Bronchial epithelial cell (primary cell): ENCODE measurements around the gene IGSF9B. TPM values are rescaled to one million over a fixed set of nuclear protein-coding genes. Genes with fewer than 3 reads are reported as not detected.

Experiments
- DNase-seq: peaks from one replicate; pipeline ENCODE4 v3.0.0-alpha.2; 2010; ENCODE audit warnings: low read depth
- FAIRE-seq: peaks from 2 replicates; lab custom pipeline; 2011; peaks lifted over from hg19 to GRCh38; lab: Jason Lieb, UNC
- H3K27me3 ChIP-seq: 2 replicates; pipeline ENCODE4 v1.5.1; 2011; ENCODE audit warnings: low read length; ENCODE audit not compliant: control insufficient read depth, insufficient read depth
- H3K36me3 ChIP-seq: 2 replicates; pipeline ENCODE4 v1.5.1; 2011; ENCODE audit warnings: low read length; ENCODE audit not compliant: control insufficient read depth, insufficient read depth
- H3K4me3 ChIP-seq: 2 replicates; pipeline ENCODE4 v1.5.1; 2011; ENCODE audit warnings: mild to moderate bottlenecking, low read depth, low read length, control low read depth
- CTCF ChIP-seq: IDR thresholded peaks from 2 replicates; pipeline ENCODE4 v1.5.1; 2011; ENCODE audit warnings: mild to moderate bottlenecking, moderate library complexity, low read length, control low read depth, inconsistent platforms; ENCODE audit not compliant: insufficient read depth, severe bottlenecking
- total RNA-seq: library from RNA; depleted of rRNA; stranded (reverse); fragments of >200 nt; gene quantifications from 2 replicates; pipeline ENCODE4 v1.2.1, GENCODE V29; 2014

Gene IGSF9B
- total RNA-seq, 1 donor from 2014 or later, result under 0.01 TPM

DNA sequence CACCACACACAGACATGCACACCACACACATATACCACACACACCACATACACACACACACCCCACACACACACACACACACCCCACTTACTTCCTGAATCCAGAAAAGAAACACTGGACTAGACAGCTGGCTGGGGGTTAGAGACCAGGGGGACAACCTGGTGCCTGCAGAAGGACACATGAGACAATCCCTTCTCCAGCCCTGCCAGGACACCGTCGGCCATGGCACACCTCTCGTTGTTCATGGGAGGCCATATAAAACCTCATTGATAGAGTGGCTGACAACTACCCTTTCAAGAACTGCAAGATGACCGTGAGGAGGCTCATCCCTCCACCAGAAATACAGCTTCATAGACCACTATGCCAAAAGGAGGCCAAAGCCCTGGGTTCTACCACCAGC, 54.3 kb downstream of the IGSF9B start:
- TF ChIP-seq CTCF, result no peak
- H3K27me3 ChIP-seq, result no peaks in the 10 kb centered on the region
- DNase-seq, result no peak
- H3K4me3 ChIP-seq, result no peak overlapping the region
- no peaks in the 10 kb centered on the region for H3K36me3 ChIP-seq
- no peak for FAIRE-seq

- H3K36me3 ChIP-seq, result no peaks in the 10 kb centered on the region
- H3K4me3 ChIP-seq, result no peak overlapping the region
- no peak for TF ChIP-seq CTCF
- no peaks in the 10 kb centered on the region for H3K27me3 ChIP-seq
- DNase-seq (no peak), FAIRE-seq (no peak)
Measured at GRCh38 chr11:133901999-133902398, 54.8 kb downstream of the IGSF9B start.

DNA sequence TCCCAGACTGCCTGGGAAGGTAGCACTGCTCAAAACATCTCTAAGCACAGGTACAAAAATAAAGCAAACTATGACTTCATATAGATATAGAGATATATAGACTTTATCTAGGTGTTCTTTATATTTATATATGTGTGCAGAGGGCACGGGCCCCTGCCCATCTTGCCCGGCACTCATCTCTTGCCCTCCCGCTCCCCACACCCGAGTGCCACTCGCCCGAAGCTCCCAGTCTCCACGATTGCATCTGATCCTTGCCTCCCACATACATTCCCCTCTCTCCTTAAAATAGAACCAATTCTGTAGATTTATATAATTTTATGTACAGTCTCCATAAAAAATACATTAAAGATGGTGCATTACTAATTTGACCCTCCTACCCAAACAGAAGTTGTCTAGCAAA, 55.5 kb downstream of the IGSF9B start:
- DNase-seq (no peak), FAIRE-seq (no peak)
- Histone ChIP-seq H3K27me3 (no peaks in the 10 kb centered on the region), H3K4me3 (no peak overlapping the region), H3K36me3 (no peaks in the 10 kb centered on the region)
- no peak for TF ChIP-seq CTCF

GRCh38 chr11:133900176-133901105, 56.3 kb downstream of the IGSF9B start:
- H3K4me3 ChIP-seq, result no peak overlapping the region
- no peaks in the 10 kb centered on the region for H3K27me3 ChIP-seq
- no peak for TF ChIP-seq CTCF
- H3K36me3 ChIP-seq, result no peaks in the 10 kb centered on the region
- FAIRE-seq, result peak; percentile 50
- DNase-seq, result no peak

GRCh38 chr11:133898770-133899115, 58.0 kb downstream of the IGSF9B start:
- no peak for TF ChIP-seq CTCF
- H3K4me3 ChIP-seq, result no peak overlapping the region
- FAIRE-seq (no peak), DNase-seq (no peak)
- H3K36me3 ChIP-seq, result no peaks in the 10 kb centered on the region
- H3K27me3 ChIP-seq, result no peaks in the 10 kb centered on the region
